Mesenchymal stem cell (in vitro differentiated cells and primary cell): ENCODE data around the gene PCDHGC5.

Experiments
- DNase-seq: peaks from one replicate; pipeline ENCODE4 v3.0.0-alpha.2; 2013
- H2AFZ ChIP-seq: one replicate; pipeline ENCODE4 v1.6.1; 2013; ENCODE audit warnings: low read depth, mild to moderate bottlenecking, control low read depth, inconsistent platforms, low read length, moderate library complexity
- H2AK5ac ChIP-seq: 2 replicates; pipeline ENCODE4 v1.6.1; 2013; ENCODE audit warnings: low read length, moderate library complexity, mild to moderate bottlenecking, inconsistent platforms; ENCODE audit not compliant: severe bottlenecking
- H2BK120ac ChIP-seq: one replicate; pipeline ENCODE4 v1.6.1; 2013; ENCODE audit warnings: low read depth, mild to moderate bottlenecking, inconsistent platforms, low read length, moderate library complexity
- H2BK12ac ChIP-seq, 2 experiments: one replicate each; pipeline ENCODE4 v1.6.1; 2013; ENCODE audit warnings: inconsistent platforms in 2 of 2, low read length in 2 of 2, mild to moderate bottlenecking in 2 of 2, moderate library complexity in 2 of 2, control low read depth in 1 of 2
- H2BK15ac ChIP-seq: one replicate; pipeline ENCODE4 v1.6.1; 2013; ENCODE audit warnings: mild to moderate bottlenecking, low read depth, inconsistent platforms; ENCODE audit not compliant: poor library complexity, severe bottlenecking
- H2BK5ac ChIP-seq: 2 replicates; pipeline ENCODE4 v1.6.1; 2013; ENCODE audit warnings: low read depth, mild to moderate bottlenecking, low read length, control low read depth, inconsistent platforms; ENCODE audit not compliant: poor library complexity, severe bottlenecking
- H3K14ac ChIP-seq, 2 experiments: one replicate each; pipeline ENCODE4 v1.6.1; 2013; ENCODE audit warnings: inconsistent platforms in 2 of 2, low read length in 2 of 2, control low read depth in 1 of 2, mild to moderate bottlenecking in 1 of 2, moderate library complexity in 1 of 2
- H3K18ac ChIP-seq, 2 experiments: one replicate each; pipeline ENCODE4 v1.6.1; 2013; ENCODE audit warnings: inconsistent platforms in 2 of 2, low read length in 2 of 2, control low read depth in 1 of 2, low read depth in 1 of 2, mild to moderate bottlenecking in 1 of 2
- H3K23ac ChIP-seq, 2 experiments: one replicate each; pipeline ENCODE4 v1.6.1; 2013; ENCODE audit warnings: inconsistent platforms in 2 of 2, low read length in 2 of 2, mild to moderate bottlenecking in 2 of 2, moderate library complexity in 2 of 2, control low read depth in 1 of 2
- H3K27ac ChIP-seq: 2 replicates; pipeline ENCODE4 v1.5.1; 2013; ENCODE audit warnings: mild to moderate bottlenecking, moderate library complexity, low read length, control low read depth, inconsistent platforms; ENCODE audit not compliant: poor library complexity, severe bottlenecking
- H3K27me3 ChIP-seq, 2 experiments: 2 replicates each; pipeline versions ENCODE4 v1.6.1 to v1.7.0; 2013; ENCODE audit warnings: low read length in 2 of 2, mild to moderate bottlenecking in 2 of 2, moderate library complexity in 2 of 2, control low read depth in 1 of 2, inconsistent platforms in 1 of 2; ENCODE audit not compliant: control insufficient read depth in 1 of 2, insufficient read depth in 1 of 2
- H3K36me3 ChIP-seq, 2 experiments: 2 replicates each; pipeline versions ENCODE4 v1.6.1 to v1.7.0; 2013; ENCODE audit warnings: low read length in 2 of 2, control low read depth in 1 of 2, inconsistent platforms in 1 of 2, low read depth in 1 of 2, mild to moderate bottlenecking in 1 of 2; ENCODE audit not compliant: insufficient read depth in 2 of 2, control insufficient read depth in 1 of 2
- H3K4ac ChIP-seq, 2 experiments: one replicate each; pipeline ENCODE4 v1.6.1; 2013; ENCODE audit warnings: inconsistent platforms in 2 of 2, low read length in 2 of 2, mild to moderate bottlenecking in 2 of 2, moderate library complexity in 2 of 2, control low read depth in 1 of 2, low read depth in 1 of 2
- H3K4me1 ChIP-seq: 2 replicates; pipeline ENCODE4 v1.6.1; 2013; ENCODE audit warnings: low read depth, low read length, control low read depth; ENCODE audit not compliant: control insufficient read depth, insufficient read depth
- H3K4me2 ChIP-seq: 2 replicates; pipeline ENCODE4 v1.6.1; 2013; ENCODE audit warnings: low read length, mild to moderate bottlenecking, inconsistent platforms; ENCODE audit not compliant: poor library complexity, severe bottlenecking
- H3K4me3 ChIP-seq, 2 experiments: 2 replicates each; pipeline versions ENCODE4 v1.5.1 to v1.7.0; 2013; ENCODE audit warnings: low read length in 2 of 2, mild to moderate bottlenecking in 2 of 2, control low read depth in 1 of 2, low read depth in 1 of 2; ENCODE audit not compliant: insufficient read depth in 1 of 2
- H3K79me1 ChIP-seq: replicated peaks from 2 replicates; pipeline ENCODE4 v1.6.1; 2013; ENCODE audit warnings: mild to moderate bottlenecking, control low read depth, low read length, inconsistent platforms; ENCODE audit not compliant: poor library complexity, severe bottlenecking
- H3K9ac ChIP-seq: 2 replicates; pipeline ENCODE4 v1.7.0; 2013; ENCODE audit warnings: mild to moderate bottlenecking, low read length, moderate library complexity
- H3K9me3 ChIP-seq: 2 replicates; pipeline ENCODE4 v1.7.0; 2013; ENCODE audit warnings: mild to moderate bottlenecking, low read length; ENCODE audit not compliant: control insufficient read depth
- H4K8ac ChIP-seq: one replicate; pipeline ENCODE4 v1.6.1; 2013; ENCODE audit warnings: inconsistent platforms, mild to moderate bottlenecking, low read length, moderate library complexity
- H4K91ac ChIP-seq: one replicate; pipeline ENCODE4 v1.6.1; 2013; ENCODE audit warnings: mild to moderate bottlenecking, low read length, inconsistent platforms
- WGBS: methylation state at CpG from one replicate; pipeline ENCODE4 v1.1.7; 2013; ENCODE audit warnings: mixed read lengths; 5-methylcytosine and 5-hydroxymethylcytosine counted together

The PCDHGC5 gene

DNA sequence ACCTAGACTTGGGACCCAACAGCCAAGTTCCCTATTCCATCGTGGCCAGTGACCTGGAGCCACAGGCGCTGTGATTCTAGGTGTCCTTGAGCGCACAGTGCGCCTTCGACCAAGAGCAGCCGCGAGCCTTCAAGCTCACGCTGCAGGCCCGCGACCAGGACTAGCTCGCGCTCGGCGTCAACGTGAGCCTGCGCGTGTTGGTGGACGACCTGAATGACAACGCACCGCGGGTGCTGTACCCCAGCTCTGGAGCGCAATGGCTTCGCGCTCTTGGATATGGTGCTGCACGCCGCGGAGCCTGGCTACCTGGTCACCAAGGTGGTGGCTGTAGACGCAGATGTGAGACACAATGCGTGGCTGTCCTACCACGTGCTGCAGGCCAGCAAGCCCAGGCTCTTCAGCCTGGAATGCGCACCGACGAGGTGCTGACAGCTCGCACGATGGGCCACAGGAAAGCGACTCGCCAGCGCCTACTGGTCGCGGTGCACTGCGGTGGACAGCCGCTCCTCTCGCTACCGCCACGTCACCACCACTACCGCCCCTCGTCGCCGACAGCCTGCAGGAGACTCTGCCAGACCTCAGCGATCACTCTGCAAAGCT lies 47.2 kb upstream of the PCDHGC5 start:
- H2BK15ac ChIP-seq: no peak overlapping the region
- H3K79me1 ChIP-seq: peaks cover 25% of the 10 kb centered on the region
- no peak overlapping the region for H2AFZ ChIP-seq
- no peak for DNase-seq
- H4K8ac ChIP-seq: no peak overlapping the region
- H3K4me2 ChIP-seq: no peak overlapping the region
- no peak overlapping the region for H2BK12ac ChIP-seq
- H3K4me1 ChIP-seq: peaks cover 5% of the 10 kb centered on the region
- H2AK5ac ChIP-seq: peak overlapping the region; percentile 13
- 99% methylated on average over 45 of the region's 50 CpGs for WGBS
- H3K27ac ChIP-seq: no peak overlapping the region
- peaks cover 7 to 9% of the 10 kb centered on the region in 2 experiments for H3K36me3 ChIP-seq
- H4K91ac ChIP-seq: no peak overlapping the region
- peaks cover 10% of the 10 kb centered on the region for H3K9me3 ChIP-seq
- H3K4me3 ChIP-seq: peak overlapping the region in 1 of 2 experiments; percentile 7
- H3K4ac ChIP-seq: no peak overlapping the region
- H3K14ac ChIP-seq: no peak overlapping the region
- H3K18ac ChIP-seq: no peak overlapping the region
- H3K27me3 ChIP-seq: no peaks in the 10 kb centered on the region
- no peak overlapping the region for H3K9ac ChIP-seq
- H3K23ac ChIP-seq: no peak overlapping the region
- no peak overlapping the region for H2BK120ac ChIP-seq
- H2BK5ac ChIP-seq: no peak overlapping the region

DNA sequence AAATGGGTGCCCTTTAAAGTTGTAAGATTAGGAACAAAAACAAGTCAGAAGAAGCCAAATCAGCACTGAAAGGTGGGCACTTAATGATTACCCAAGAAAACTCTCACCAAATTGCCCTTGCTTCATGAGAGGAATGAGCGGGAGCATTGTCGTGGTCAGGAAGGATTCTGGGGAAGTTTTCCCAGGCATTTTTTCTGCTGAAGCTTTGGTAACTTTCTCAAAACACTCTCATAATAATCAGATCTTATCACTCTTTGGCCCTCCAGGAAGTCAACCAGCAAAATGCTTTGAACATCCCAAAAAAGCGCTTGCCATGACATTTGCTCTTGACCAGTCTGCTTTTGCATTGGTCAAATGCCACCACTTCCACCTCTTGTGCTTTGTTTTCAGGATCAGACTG lies 23.5 kb upstream of the PCDHGC5 start:
- H2BK5ac ChIP-seq: no peak overlapping the region
- no peak overlapping the region for H2BK15ac ChIP-seq
- H3K9ac ChIP-seq: no peak overlapping the region
- peaks cover 0 to 8% of the 10 kb centered on the region in 2 experiments for H3K36me3 ChIP-seq
- peak; percentile 22 for DNase-seq
- no peak overlapping the region for H4K91ac ChIP-seq
- no peak overlapping the region for H3K14ac ChIP-seq
- no peak overlapping the region for H3K23ac ChIP-seq
- no peaks in the 10 kb centered on the region for H3K9me3 ChIP-seq
- H3K27ac ChIP-seq: peak overlapping the region; percentile 28
- no peak overlapping the region for H2AK5ac ChIP-seq
- H3K4me1 ChIP-seq: peaks cover 2% of the 10 kb centered on the region
- H3K27me3 ChIP-seq: no peaks in the 10 kb centered on the region
- no peak overlapping the region for H3K18ac ChIP-seq
- no peak overlapping the region for H2BK12ac ChIP-seq
- H3K79me1 ChIP-seq: peaks cover 10% of the 10 kb centered on the region
- 98% methylated on average over 3 of the region's 3 CpGs for WGBS
- H3K4me3 ChIP-seq: no peak overlapping the region
- H2AFZ ChIP-seq: no peak overlapping the region
- H3K4me2 ChIP-seq: no peak overlapping the region
- no peak overlapping the region for H2BK120ac ChIP-seq
- no peak overlapping the region for H3K4ac ChIP-seq
- no peak overlapping the region for H4K8ac ChIP-seq

DNA sequence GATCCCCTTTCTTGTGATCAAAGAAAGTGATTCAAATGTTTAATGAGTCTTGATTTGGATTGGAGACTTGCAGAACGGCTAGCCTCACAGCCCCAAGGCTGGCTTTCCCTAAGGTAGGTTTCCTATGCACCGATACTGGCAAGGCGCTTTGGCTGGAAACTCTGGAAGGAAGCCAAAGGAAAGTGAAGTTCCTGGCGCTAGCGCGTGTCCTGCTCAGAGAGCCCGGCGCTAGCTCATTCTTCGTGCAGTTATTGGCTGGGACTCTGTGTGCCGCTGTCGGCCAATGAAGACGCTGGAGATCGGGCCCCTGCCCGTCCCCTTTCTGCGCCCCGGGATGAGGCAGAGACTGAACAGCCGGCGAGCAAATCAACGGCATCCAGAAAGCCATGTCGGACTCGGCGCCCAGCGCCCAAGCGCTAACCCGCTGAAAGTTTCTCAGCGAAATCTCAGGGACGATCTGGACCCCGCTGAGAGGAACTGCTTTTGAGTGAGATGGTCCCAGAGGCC lies 13.2 kb upstream of the PCDHGC5 start, which contains the start of gene PCDHGC3:
TSS of gene PCDHGC3 (plus strand) at position 342 of the 507 bp plus-strand sequence. CDS start at position 493, 151 bp downstream.
- H2AFZ ChIP-seq: peak within 1 kb of the TSS; percentile 34
- peak within 1 kb of the TSS; percentile 28 for H4K8ac ChIP-seq
- H2BK5ac ChIP-seq: no peak within 1 kb of the TSS
- no peak within 1 kb of the TSS for H2BK120ac ChIP-seq
- 2% methylated on average over 28 of the region's 28 CpGs for WGBS
- peak within 1 kb of the TSS in 1 of 2 experiments; percentile 59 for H3K4ac ChIP-seq
- peaks cover 19 to 24% of the 10 kb centered on the region in 2 experiments for H3K36me3 ChIP-seq
- peak within 1 kb of the TSS; percentile 1 to 7 for H3K18ac ChIP-seq
- H3K14ac ChIP-seq: peak within 1 kb of the TSS in 1 of 2 experiments; percentile 37
- peak; percentile 95 for DNase-seq
- peaks cover 20% of the 10 kb centered on the region for H3K4me1 ChIP-seq
- peak within 1 kb of the TSS; percentile 93 for H3K9ac ChIP-seq
- no peak within 1 kb of the TSS for H2BK12ac ChIP-seq
- no peak within 1 kb of the TSS for H3K23ac ChIP-seq
- peak within 1 kb of the TSS; percentile 66 for H3K4me2 ChIP-seq
- no peaks in the 10 kb centered on the region for H3K27me3 ChIP-seq
- no peak within 1 kb of the TSS for H2AK5ac ChIP-seq
- peak within 1 kb of the TSS; percentile 55 to 88 for H3K4me3 ChIP-seq
- H3K79me1 ChIP-seq: peaks cover 24% of the 10 kb centered on the region
- H2BK15ac ChIP-seq: peak within 1 kb of the TSS; percentile 44
- H4K91ac ChIP-seq: peak within 1 kb of the TSS; percentile 3
- H3K27ac ChIP-seq: peak within 1 kb of the TSS; percentile 87
- H3K9me3 ChIP-seq: no peaks in the 10 kb centered on the region

DNA sequence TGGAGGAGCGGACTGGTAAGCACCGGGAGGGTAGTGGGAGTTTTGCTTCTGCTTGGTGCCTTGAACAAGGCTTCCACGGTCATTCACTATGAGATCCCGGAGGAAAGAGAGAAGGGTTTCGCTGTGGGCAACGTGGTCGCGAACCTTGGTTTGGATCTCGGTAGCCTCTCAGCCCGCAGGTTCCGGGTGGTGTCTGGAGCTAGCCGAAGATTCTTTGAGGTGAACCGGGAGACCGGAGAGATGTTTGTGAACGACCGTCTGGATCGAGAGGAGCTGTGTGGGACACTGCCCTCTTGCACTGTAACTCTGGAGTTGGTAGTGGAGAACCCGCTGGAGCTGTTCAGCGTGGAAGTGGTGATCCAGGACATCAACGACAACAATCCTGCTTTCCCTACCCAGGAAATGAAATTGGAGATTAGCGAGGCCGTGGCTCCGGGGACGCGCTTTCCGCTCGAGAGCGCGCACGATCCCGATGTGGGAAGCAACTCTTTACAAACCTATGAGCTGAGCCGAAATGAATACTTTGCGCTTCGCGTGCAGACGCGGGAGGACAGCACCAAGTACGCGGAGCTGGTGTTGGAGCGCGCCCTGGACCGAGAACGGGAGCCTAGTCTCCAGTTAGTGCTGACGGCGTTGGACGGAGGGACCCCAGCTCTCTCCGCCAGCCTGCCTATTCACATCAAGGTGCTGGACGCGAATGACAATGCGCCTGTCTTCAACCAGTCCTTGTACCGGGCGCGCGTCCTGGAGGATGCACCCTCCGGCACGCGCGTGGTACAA lies 12.6 kb upstream of the PCDHGC5 start:
- H3K9me3 ChIP-seq: no peaks in the 10 kb centered on the region
- H2AK5ac ChIP-seq: no peak overlapping the region
- H3K27me3 ChIP-seq: no peaks in the 10 kb centered on the region
- no peak overlapping the region for H3K23ac ChIP-seq
- peak overlapping the region in 1 of 2 experiments; percentile 59 for H3K4ac ChIP-seq
- peak; percentile 82 for DNase-seq
- peak overlapping the region; percentile 87 for H3K27ac ChIP-seq
- 15% methylated on average over 55 of the region's 58 CpGs for WGBS
- H2BK5ac ChIP-seq: no peak overlapping the region
- H4K91ac ChIP-seq: peak overlapping the region; percentile 3
- H2BK12ac ChIP-seq: no peak overlapping the region
- H2BK15ac ChIP-seq: peak overlapping the region; percentile 44
- peak overlapping the region; percentile 55 to 88 for H3K4me3 ChIP-seq
- peaks cover 21 to 29% of the 10 kb centered on the region in 2 experiments for H3K36me3 ChIP-seq
- no peak overlapping the region for H2BK120ac ChIP-seq
- H3K9ac ChIP-seq: peak overlapping the region; percentile 93
- peaks cover 21% of the 10 kb centered on the region for H3K4me1 ChIP-seq
- H3K14ac ChIP-seq: peak overlapping the region in 1 of 2 experiments; percentile 37
- H3K18ac ChIP-seq: peak overlapping the region; percentile 1 to 7
- H2AFZ ChIP-seq: peak overlapping the region; percentile 34
- peak overlapping the region; percentile 28 for H4K8ac ChIP-seq
- H3K4me2 ChIP-seq: peak overlapping the region; percentile 66
- peaks cover 24% of the 10 kb centered on the region for H3K79me1 ChIP-seq
